Panc1 (cell line): ENCODE data around the gene ATP6V0D1. TPM values are rescaled to one million over a fixed set of nuclear protein-coding genes. Genes with fewer than 3 reads are reported as not detected.

Experiments
- ATAC-seq: fragments of 200-7000 bp; cut with Tn5 transposase; 2 replicates; pipeline ENCODE4 v1.9.1; 2020; ENCODE audit warnings: mild to moderate bottlenecking, moderate library complexity
- BruUV-seq: library from RNA; stranded (reverse); fragments of 400-500 nt; replicated peaks from 2 replicates; lab custom pipeline; 2021; lab: Mats Ljungman, UMichigan
- CTCF ChIA-PET: fragments of 300-600 bp; sonication (Branson Sonifier 250); formaldehyde crosslinking; loops from one replicate; lab custom pipeline; 2022; ENCODE audit warnings: antibody characterized with exemption; lab: Charles Lee
- POLR2A ChIA-PET: fragments of 300-600 bp; sonication (Branson Sonifier 250); formaldehyde crosslinking; loops from one replicate; lab custom pipeline; 2022; ENCODE audit warnings: antibody characterized with exemption; lab: Charles Lee
- DNase-seq: peaks from one replicate; pipeline ENCODE4 v3.0.0-alpha.2; 2010; ENCODE audit warnings: low read depth, low spot score
- H3K27ac ChIP-seq: 2 replicates; pipeline ENCODE4 v1.5.1; 2011; ENCODE audit warnings: mild to moderate bottlenecking, low read length, inconsistent platforms
- H3K27me3 ChIP-seq: fragments of 200-500 bp; sonication (Bioruptor generic); 2 replicates; pipeline ENCODE4 v1.6.0; 2014; ENCODE audit warnings: low read length, inconsistent platforms; ENCODE audit not compliant: control insufficient read depth, insufficient read depth
- H3K36me3 ChIP-seq: fragments of 200-500 bp; sonication (Bioruptor generic); 2 replicates; pipeline ENCODE4 v1.5.1; 2014; ENCODE audit warnings: inconsistent platforms, mild to moderate bottlenecking, low read length, moderate library complexity; ENCODE audit not compliant: control insufficient read depth, insufficient read depth
- H3K4me1 ChIP-seq: 2 replicates; pipeline ENCODE4 v1.5.1; 2011; ENCODE audit warnings: inconsistent platforms, mild to moderate bottlenecking, low read length, moderate library complexity; ENCODE audit not compliant: control insufficient read depth, insufficient read depth
- H3K4me3 ChIP-seq, 2 experiments: 2 replicates each; pipeline ENCODE4 v1.5.1; 2011 to 2012; ENCODE audit warnings: low read depth in 2 of 2, low read length in 2 of 2, mild to moderate bottlenecking in 2 of 2, inconsistent platforms in 1 of 2, moderate library complexity in 1 of 2
- H3K9me3 ChIP-seq: fragments of 200-500 bp; sonication (Bioruptor generic); 2 replicates; pipeline ENCODE4 v1.5.1; 2014; ENCODE audit warnings: low read depth, mild to moderate bottlenecking, inconsistent platforms, low read length, moderate library complexity; ENCODE audit not compliant: control insufficient read depth, insufficient read depth
- POLR2AphosphoS5 ChIP-seq: IDR thresholded peaks from 2 replicates; pipeline ENCODE4 v1.6.1; 2012; ENCODE audit warnings: mild to moderate bottlenecking, low read depth, low read length, moderate library complexity
- REST ChIP-seq, 2 experiments: IDR thresholded peaks; 2 replicates each; pipeline ENCODE4 v1.6.1; 2011 to 2012; ENCODE audit warnings: low read depth in 2 of 2, control low read depth in 1 of 2, low read length in 1 of 2, mild to moderate bottlenecking in 1 of 2, moderate library complexity in 1 of 2; ENCODE audit not compliant: insufficient read depth in 1 of 2
- SIN3A ChIP-seq: IDR thresholded peaks from 2 replicates; pipeline ENCODE4 v1.6.1; 2012; ENCODE audit warnings: low read depth, mild to moderate bottlenecking, low read length, moderate library complexity, borderline replicate concordance; ENCODE audit not compliant: insufficient read depth
- TCF7L2 ChIP-seq: IDR thresholded peaks from 2 replicates; pipeline ENCODE4 v1.6.1; 2011; ENCODE audit warnings: mild to moderate bottlenecking, low read depth, low read length, inconsistent platforms
- in situ Hi-C: cut with HindIII; loops from 2 replicates; pipeline ENCODE4 v1.10.0; 2016; ENCODE audit warnings: low sequenced_read_pairs, low pct_unique_long_range_greater_than_20kb
- intact Hi-C: fragments of 100-400 bp; cut with micrococcal nuclease; formaldehyde crosslinking; loops from one replicate; pipeline ENCODE4 v1.10.0; 2022; ENCODE audit not compliant: unreplicated experiment
- total RNA-seq: library from RNA; stranded (reverse); gene quantifications from one replicate; pipeline ENCODE4 v1.2.1, GENCODE V29; 2021; ENCODE audit not compliant: unreplicated experiment
- TF ChIP-seq, protein P1 (sequence below): fragments of 450-650 bp; IDR thresholded peaks from 2 replicates; pipeline ENCODE4 v1.5.1; 2017; ENCODE audit warnings: mild to moderate bottlenecking

The ATP6V0D1 gene
- total RNA-seq, 1 experiment from 2014 or later: 70.8 TPM

DNA sequence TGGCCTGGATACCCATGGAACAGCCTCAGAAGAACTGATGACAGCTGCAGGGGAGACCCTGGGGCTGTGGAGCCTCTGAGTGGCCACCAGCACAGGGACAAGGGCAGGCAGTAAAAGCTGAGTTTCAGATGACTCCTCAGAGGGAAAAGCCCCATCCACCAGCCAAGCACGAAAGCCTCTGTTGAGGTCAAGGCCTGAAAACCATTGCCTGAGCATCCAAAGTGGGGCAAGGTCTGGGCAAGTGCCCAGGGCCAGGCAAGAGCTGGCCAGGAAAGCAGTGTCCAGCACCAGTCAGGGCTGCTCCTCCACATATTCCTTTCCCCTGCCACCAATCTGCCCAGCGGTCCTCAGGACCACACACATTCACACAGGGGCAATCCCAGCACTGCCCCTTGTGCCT, 16.4 kb downstream of the ATP6V0D1 start:
- DNase-seq (no peak), ATAC-seq (no peak)
- BruUV-seq: no TSS peak
- H3K27me3 ChIP-seq: no peaks in the 10 kb centered on the region
- intact Hi-C loops: loop anchor here (2.0 kb wide), 1 partner anchor 36 kb away; no protein-coding TSS in a partner anchor
- H3K27ac ChIP-seq: no peak overlapping the region
- ChIA-PET POLR2A (no interaction called here), CTCF (no interaction called here)
- H3K36me3 ChIP-seq: no peaks in the 10 kb centered on the region
- in situ Hi-C loops: no loop called here
- no peak for TF ChIP-seq TCF7L2
- TF ChIP-seq SIN3A: no peak
- TF ChIP-seq, protein P1, sequence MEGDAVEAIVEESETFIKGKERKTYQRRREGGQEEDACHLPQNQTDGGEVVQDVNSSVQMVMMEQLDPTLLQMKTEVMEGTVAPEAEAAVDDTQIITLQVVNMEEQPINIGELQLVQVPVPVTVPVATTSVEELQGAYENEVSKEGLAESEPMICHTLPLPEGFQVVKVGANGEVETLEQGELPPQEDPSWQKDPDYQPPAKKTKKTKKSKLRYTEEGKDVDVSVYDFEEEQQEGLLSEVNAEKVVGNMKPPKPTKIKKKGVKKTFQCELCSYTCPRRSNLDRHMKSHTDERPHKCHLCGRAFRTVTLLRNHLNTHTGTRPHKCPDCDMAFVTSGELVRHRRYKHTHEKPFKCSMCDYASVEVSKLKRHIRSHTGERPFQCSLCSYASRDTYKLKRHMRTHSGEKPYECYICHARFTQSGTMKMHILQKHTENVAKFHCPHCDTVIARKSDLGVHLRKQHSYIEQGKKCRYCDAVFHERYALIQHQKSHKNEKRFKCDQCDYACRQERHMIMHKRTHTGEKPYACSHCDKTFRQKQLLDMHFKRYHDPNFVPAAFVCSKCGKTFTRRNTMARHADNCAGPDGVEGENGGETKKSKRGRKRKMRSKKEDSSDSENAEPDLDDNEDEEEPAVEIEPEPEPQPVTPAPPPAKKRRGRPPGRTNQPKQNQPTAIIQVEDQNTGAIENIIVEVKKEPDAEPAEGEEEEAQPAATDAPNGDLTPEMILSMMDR: no peak
- no peak for TF ChIP-seq REST (IDR thresholded peaks at IDR 0.05; ENCODE audit: insufficient read depth in 1 of 2, low read depth in 2 of 2, low read length in 1 of 2)
- no peak for TF ChIP-seq POLR2AphosphoS5
- H3K9me3 ChIP-seq: no peaks in the 10 kb centered on the region
- H3K4me3 ChIP-seq: no peak overlapping the region
- H3K4me1 ChIP-seq: no peaks in the 10 kb centered on the region

- no peak for TF ChIP-seq TCF7L2
- TF ChIP-seq, protein P1: no peak
- Histone ChIP-seq H3K9me3 (no peaks in the 10 kb centered on the region), H3K4me1 (no peaks in the 10 kb centered on the region), H3K27ac (no peak overlapping the region), H3K4me3 (no peak overlapping the region), H3K36me3 (no peaks in the 10 kb centered on the region), H3K27me3 (no peaks in the 10 kb centered on the region)
- intact Hi-C loops: loop anchor here (2.0 kb wide), 1 partner anchor 35 kb away; no protein-coding TSS in a partner anchor
- no TSS peak for BruUV-seq
- CTCF ChIA-PET: interaction anchor here (0.7 kb wide), 1 partner anchor 35 kb away, joined by 3 read pairs; no protein-coding TSS in a partner anchor
- POLR2A ChIA-PET: no interaction called here
- ATAC-seq (no peak), DNase-seq (no peak)
- in situ Hi-C loops: no loop called here
Observed at GRCh38 chr16:67463691-67464090, 17.3 kb downstream of the ATP6V0D1 start.
